DMS 273 (cell line): ENCODE measurements around the gene AGPAT2.

Experiments used
- DNase-seq: peaks from one replicate; lab custom pipeline; 2025; ENCODE audit not compliant: unreplicated experiment; lab: John Stamatoyannopoulos, UW

AGPAT2 gene

DNA sequence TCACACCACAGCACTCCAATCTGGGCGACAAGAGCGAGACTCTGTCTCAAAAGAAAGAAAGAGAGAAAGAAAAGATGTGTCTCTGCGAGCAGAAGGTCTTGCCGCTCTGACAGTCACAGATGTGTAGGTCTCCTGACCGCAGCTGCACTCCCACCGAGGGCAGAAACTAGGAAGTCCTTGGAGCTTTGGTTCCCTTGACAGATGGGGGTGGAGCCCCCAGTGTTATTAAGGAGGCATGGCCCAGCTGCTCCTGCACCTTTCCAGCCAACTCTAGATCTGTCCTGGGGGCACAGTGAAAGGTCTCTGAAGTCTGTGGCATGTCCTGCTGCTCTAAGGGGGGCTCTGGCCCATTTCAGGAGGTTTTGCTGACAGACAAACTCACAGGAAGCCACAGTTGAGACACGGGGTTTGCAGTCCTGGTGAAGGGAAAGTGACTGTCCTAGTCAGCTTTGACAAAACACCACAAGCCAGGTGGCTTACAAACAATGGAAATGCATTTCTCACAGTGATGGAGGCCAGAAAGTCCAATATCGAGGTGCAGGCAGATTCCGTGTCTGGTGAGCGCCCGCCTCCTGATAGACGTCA, 16.1 kb upstream of the AGPAT2 start:
- peak; percentile 74 for DNase-seq

DNA sequence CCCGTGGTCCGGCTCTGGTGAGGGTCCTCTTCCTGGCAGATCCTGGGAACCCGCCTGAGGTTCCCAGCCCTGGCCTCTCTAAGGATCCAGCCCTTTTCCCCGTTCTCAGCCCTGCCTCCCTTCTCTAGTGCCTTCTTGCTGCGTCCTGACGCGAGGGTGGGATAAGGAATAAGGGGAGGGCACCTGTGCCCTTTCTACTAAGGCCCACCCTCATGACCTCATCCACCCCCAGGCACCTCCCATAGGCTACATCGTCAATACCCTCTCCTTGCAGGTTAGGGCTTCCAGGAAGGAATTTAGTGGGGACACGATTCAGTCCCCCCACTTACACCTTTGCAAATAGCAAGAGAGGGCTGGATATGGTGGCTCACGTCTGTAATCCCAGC, 14.4 kb upstream of the AGPAT2 start:
- no peak for DNase-seq

DNA sequence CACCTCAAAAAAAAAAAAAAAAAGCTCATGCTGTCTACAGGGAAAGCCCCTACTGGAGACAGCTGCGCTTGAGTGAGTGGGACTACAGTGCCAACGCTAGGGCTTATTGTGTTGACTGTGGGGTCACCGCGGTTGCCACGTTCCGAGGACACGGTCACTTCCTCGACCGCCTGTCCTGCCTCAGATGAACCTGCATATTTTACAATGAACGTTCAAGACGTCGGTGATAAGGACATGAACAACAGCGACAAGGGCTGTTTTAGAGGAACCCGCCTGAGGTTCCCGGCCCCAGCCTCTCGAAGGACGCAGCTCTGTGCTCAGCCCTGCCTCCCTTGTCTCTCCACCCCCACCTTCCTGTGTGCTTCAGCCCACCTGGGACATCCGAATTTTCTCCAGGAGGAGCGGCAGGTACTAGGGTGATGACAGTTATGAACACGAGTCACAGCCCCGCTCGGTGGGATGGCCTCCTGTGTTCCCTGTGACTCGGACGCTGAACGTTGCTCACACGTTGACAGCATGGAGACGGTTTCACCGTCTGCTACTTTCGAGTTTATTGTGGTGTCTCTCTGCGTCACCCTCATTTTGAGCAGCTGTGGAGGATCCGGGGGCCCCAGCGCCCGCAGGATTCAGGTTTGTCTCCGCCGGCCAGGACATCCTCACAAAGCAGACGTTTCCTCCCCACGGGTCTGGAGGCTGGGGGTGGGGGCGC, 13.9 kb upstream of the AGPAT2 start:
- DNase-seq: no peak

DNA sequence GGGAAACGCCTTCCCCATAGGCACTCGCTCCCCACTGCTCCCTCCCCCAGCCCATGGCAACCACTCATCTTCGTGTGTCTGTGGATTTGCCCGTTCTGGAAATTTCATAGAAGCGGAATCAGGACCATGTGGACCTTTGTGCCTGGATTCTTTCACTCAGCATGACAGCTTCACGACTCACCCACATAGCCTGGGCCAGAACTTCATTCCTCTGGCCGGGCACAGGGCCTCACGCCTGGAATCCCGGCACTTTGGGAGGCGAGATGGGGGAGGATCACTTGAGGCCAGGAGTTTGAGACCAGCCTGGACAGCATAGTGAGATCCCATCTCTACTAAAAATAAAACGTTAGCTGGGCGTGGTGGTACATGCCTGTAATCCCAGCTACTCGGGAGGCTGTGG, 13.0 kb upstream of the AGPAT2 start:
- no peak for DNase-seq

DNA sequence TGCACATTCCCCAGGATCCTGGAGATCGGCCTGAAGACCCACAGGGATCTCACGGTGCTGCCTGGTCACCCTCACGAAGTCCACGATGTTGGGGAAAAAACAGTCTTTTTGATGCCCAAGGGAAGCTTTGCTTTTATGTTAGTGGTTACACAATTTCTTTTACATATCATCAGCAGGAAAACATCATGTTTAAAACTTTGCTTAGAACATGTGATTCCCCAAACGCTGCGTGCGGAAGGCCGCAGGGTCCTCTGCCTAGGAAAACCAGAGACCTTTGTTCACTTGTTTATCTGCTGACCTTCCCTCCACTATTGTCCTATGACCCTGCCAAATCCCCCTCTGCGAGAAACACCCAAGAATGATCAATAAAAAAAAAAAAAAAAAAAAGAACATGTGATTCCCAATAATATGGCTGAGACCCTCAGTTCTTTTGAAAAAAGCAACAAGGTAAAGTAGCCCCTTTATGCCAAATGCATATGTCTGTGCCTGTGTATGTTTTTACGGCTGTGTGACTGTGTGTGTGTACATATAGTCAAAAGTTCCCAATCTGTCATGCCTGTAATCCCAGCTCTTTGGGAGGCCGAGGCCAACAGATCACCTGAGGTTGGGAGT, 11.5 kb upstream of the AGPAT2 start:
- DNase-seq: no peak

DNA sequence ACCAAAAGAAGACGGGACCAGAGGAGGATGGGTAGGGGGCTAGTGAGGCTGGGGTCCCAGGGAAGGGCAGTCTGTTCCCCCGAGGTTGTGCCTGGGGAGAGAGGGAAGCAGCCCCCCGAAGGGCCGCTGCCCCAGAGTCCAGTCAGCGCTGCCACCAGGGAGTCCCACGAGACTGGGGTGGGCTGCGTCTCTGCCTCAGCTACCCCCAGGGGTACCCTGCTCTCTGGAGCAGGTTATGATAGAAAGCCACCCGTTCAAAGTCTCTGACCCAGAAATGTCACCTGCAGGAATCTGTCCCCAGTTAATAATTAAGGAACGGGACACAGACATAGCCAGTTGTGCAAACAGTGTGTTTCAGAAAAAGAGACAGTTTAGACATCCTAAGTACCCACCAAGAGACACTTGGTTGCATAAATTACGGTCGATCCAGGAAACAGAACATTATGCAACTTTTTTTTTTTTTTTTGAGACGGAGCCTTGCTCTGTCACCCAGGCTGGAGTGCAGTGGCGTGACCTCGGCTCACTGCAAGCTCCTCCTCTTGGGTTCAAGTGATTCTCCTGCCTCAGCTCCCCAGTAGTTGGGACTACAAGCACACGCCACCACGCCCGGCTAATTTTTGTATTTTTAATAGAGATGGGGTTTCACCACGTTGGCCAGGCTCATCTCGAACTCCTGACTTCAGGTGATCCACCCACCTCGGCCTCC, 10.7 kb upstream of the AGPAT2 start:
- DNase-seq: no peak

DNA sequence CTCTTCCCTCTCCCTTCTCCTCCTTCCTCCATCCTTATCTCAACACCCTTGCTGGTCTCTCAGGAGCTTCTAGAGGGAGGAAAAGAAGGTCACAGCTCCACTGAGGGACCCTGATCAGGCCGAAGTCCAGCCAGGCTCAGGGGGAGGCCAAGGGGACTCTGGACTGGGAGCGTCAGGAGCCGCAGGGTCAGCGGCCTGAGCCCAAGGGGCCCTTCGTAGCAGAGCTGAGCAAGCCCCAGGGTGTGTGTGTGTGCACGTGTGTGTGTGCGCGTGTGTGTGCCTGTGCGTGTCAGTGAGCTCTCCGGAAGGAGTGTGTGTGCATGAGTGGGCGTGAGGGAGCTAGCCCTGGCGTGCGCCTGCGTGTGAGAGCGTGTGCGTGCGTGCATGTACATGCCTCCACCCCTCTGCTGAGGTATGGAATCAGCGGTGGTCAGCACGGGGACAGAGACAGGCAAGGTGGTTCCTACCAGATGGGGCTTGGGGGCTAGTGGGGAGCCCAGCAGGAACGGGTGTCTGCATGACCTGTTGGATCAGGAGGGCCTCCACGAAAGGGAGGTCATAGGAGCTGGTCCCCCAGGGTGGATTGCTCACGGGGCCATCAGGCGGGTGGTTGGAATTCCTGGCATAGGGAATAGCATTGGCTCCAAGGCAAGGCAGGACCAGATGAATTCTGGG, 10.0 kb upstream of the AGPAT2 start:
- no peak for DNase-seq

DNA sequence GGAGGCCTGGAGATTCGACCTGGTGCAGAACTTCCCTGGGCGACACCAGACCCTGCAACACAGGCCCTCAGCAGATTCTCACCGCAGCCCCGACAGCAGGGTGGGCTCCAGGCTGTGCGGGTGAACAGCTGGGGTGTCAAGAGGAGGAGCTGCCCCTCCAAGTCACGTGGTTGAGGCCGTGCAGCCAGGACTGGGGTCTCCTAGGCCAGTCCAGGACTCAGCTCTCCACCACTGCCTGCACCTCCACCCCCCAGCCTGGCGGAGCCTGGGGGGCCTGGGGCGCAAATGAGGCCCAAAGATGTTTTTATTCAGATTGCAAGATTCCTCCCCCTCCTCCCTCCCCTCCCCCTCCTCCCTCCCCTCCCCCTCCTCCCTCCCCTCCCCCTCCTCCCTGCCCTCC, 9.2 kb upstream of the AGPAT2 start:
- DNase-seq: peak; percentile 82

DNA sequence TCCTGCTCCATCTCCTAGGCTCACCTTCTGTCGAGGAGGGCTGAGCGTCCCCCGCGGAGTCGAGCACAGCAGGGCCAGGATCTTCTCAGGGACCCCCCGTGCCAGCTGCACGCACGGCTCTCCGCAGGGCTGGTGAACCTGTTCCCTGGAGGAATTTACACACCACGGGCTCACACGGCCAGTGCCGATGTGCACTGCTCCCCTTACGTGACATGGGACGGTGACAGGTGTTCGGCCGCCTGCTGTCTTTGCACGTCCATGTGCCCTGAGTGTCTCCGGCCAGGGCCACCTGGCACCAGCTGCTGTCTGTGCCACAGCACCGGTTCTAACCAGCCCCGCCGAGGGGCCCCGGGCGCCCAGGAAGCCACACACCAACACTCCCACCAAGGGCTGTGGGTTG, 8.7 kb upstream of the AGPAT2 start:
- peak; percentile 93 for DNase-seq

DNA sequence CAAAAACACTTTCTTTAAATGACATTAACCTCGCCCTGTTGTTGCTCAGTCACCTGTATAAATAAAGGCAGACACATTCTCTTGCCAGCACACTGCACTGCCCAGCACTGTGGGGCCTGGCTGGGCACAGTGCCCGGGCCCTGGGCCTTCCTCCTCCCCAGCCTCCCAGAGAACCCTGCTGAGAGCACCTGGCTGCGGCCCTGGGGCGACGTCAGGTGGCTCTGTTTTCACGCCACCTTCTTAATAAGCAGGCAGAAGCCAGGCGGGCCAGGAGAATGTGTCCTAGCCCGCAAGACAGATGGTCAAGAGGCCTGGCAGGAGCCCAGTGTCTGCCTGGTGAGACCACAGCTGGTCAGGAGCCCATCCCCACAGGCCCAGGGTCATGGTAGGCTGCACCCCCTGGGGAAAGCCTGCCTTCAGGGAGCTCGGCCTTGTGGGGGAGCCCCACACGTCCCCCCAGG, 8.2 kb upstream of the AGPAT2 start:
- peak; percentile 93 for DNase-seq

DNA sequence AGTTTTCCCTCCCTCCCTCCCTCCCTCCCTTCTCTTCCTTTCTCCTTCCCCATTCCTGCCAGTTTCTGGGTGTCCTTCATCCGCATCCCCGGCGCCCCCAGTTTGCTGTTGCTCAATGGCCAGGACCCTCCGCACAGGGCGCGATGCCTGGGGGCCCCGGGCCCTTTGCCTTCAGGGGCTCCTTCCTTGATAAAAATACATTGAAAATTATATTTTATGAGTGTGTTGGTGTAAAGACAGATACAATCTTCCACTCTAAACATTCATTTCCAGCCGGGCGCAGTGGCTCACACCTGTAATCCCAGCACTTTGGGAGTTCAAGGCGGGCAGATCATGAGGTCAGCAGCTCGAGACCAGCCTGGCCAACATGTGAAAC, 7.6 kb upstream of the AGPAT2 start:
- no peak for DNase-seq

DNA sequence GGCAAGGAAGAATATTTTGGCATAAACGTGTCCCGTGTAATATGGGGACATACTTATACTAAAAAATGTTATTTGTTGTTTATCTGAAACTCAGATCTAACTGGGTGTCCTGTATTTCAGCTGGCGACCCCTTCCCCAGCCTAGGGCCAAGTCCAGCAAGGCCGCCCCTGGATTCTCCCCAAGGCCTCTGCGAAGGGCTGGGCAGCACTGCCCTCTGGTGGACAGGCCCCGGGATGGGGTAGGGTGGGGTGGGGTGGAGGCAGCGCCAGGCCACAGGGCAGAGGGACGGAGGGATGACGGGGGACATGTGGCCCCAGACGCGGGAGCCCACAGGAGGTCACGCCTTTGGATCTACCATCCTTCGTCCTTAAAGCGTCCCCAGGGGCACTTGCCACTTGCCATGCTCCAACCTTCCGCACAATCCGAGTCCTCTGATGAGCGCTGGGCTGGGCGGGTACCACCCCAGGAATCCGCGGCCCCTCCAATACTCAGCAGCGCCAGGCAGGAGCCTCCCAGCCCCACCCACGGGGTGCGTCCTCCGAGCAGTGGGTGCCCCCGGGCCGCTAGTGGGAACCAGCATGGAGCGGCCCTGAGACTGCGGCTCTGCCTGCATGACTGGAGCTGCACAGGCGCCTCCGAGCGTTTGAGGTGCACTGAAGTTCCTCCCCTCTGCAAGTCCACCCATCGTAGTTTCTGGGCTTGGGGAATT, 7.1 kb upstream of the AGPAT2 start:
- peak; percentile 74 for DNase-seq

DNA sequence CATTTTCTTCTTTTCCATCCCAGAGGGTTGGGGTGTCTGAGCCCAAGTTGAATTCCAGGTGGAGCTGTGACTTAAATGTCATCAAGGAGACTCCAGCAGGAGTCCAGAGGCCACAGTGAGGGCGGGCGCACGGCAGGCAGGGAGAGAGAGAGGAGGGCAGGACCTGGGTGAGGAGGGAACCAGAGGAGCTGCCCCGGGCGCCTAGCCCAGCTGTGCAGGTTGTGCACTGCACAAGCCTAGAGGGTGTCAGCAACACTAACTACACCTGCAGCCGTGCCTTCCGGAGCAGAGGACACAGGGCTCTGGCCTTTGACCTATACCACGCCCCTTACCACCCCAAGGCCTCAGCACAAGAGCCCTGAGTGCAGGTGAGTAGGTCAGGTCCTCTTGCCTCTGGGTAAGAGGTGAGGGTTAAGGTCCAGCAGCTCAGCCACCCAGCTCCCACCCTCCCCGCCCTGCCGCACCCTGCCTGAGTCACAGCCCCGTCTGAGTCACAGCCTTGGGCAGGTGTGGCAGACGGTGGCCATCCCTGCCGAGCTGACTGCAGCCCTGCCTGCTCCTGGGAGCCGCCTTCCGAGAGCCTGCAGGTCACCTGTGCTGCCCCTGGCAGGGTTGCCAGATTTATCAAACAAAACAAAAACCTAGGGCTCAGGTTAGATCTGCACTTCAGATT, 6.4 kb upstream of the AGPAT2 start:
- DNase-seq: no peak

DNA sequence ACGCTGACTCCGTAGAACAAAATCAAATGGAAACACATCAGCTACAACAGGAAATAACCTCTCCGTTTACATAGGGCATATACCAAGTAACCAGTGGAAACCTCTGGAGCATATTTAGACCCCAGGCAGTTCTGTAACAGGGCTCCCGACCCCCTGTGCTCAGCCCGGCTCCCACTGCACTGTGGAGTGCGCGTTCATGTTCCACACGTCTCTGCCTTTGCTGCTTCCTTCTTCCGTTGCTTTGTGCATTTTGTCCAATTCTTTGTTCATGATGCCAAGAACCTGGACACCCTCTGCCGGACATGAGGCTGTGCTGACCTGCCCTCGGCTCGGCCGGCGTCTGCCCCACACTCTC, 5.9 kb upstream of the AGPAT2 start:
- no peak for DNase-seq

DNA sequence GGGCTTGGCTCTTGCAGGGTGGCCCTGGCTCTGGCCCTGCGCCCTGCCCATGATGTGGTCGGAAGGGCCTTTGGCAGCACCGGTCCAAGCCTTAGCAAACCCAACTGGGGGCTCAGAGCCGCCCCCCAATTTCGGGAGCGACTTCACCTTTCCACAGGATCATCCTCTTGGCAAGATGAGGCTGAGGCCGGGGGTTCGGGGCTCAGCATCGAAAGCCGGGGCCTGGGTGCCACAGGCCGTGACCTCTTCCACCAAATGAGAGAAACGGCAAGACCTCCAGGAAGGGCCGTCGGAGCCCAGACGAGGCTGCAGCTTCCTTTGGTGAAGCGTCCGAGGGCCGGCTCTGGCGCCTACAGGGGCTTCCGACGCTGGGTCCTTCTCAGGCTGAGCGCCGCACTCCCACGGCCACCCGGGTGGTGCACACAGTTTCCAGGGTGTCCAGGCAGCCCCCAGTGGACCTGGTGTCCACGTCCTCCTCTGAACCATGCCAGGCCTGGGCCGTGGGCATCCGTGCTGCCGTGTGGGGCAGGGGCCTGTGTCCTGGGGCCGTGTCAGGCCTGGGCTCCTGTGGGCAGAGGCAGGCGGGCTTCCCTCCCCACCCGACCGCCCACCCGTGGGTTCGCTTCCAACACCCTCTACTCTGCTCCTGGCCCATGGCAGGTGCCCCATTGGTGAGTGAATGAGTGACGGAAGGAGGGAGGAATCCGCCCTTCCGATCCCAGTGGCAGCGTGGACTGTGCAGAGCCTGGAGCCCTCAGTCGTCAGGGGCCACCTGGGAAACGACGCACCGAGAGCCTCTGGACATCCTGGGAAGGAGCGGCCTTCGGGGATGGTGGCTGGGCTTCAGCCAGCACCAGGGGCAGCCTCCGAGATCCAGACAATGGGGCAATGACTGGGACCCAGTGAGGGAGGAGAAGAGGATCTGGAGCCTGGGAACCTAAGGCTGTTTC, 5.2 kb upstream of the AGPAT2 start:
- DNase-seq: no peak

DNA sequence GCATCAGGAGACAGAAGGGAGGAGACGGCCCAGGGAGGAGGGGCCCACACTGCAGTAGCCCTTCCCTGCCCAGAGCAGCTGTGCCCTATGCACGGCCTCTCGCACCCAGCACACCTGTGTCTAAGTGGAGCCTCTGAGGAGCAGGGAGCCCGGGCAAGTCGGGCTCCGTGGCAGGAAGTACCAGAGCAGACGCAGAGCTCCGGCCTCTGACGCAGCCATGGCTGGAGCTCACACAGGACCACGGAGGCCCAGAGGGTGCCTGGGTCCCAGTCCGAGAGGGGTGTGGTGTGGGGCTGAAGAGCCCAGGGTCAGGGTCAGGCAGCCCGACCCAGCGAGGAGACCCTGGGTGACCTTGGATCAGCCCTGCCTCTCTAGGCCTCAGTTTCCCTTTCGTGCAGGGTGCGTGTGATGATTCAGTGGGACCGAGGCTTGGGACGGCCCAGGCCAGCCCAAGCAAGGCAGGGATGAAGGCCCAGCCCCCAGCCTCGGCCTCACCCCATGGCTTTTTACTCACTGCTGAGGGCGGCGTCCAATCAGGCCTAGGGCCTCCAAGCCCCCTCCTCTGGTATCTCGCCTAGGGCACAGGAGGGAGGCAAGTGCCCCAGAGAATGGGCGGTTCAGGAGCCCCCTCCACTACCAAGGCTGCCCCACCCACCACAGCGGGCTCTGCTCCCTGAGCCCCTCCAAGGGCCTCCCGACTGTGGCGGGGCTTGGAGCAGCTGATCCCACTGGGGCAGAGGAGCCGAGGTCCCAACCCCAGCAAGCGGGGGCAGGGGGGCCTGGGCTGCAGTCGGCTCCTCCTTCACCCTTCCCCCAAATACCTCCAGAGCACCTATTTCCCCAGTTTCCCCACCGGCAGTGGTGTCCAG, 4.3 kb upstream of the AGPAT2 start:
- no peak for DNase-seq

DNA sequence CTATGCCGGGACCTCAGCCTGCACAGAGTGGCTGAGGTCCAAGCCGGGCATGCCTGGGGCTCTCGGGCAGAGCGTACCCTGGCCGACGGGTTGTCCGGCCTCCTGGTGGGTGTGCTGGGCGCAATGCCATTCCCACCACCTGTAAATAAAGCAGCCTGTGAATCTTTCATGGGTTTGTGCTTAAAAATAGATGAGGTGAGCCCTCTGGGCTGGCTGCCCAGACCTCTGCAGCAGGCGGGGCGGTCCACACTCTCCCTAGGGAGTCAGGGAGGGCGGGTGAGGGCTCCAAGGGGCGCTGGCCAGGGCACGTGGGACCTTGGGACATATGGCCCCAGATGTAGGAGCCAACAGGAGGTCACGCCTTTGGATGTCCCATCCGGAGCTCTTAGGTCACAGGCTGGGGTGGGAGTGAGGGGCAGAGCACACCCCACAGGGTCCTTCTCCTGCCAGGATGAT, 3.6 kb upstream of the AGPAT2 start:
- DNase-seq: peak; percentile 80

DNA sequence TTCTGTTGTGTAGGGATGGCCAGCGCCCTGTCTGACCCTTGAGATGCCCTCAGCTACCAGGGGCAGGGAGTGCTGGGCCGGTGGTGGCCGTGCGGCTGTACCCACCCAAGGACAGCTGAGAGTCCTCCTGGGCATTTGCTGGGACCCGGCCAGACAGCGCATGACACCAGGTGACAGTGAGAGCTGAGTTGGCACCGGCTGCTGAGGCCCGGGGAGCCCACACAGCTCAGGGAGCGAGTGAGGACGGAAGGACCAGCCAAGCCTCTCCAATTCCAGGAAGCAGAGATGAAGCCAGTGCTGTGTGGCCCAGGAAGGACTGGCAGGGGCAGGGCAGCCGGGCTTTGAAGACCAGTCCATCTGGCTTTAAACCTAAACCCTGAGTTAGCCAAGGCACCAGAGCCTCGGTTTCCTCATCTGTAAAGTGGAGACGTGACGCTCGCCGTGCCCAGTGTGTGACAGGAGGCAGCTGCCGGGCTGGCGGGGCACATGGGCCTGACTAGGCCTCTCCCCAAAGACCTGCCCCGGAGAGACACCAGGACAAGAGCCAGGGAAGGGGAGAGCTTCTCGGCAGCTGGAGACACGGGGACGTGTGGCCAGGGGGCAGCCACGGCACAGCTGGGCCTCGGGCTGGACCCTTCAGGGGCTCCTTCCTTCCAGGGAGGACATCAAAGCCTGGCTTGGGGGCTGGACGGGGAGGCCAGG, 3.0 kb upstream of the AGPAT2 start:
- peak; percentile 63 for DNase-seq
